ENCODE results near the gene LRRC47. TPM values are rescaled to one million over a fixed set of nuclear protein-coding genes. Genes with fewer than 3 reads are reported as not detected.
"Not testable (repeated sequence)": the region's sequence is repeated elsewhere in the genome, so short reads cannot be mapped to it uniquely, and the experiment has no call there.

Gene LRRC47
- total RNA-seq, 2 donors from 2014 or later = 31.9 to 42.7 TPM

DNA sequence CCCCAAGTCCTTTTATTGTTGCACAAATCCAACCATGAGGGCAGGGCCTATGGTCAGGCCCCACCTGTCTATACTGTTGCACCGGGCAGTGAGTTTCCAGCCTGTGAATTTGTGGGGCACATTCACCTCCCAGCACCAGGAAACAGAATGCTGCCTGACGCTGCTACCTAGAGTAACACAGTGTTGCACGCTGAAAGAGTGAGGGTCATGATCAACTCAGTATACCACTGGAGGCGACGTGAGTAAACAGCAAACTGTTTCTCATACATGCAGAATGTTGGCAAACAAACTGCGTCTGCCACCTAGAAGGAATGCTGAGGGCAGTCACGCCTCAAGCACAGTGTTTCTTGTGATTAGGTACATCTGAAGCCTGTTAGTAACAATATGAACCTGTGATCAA, 13.4 kb upstream of the LRRC47 start:
- DNase-seq = no peak
- no peaks in the 10 kb centered on the region for H3K27me3 ChIP-seq
- intact Hi-C loops (cut with DNase I) = no loop called here
- H3K27ac ChIP-seq = no peak overlapping the region
- no peaks in the 10 kb centered on the region for H3K9me3 ChIP-seq
- no peak overlapping the region for H3K4me3 ChIP-seq
- H3K4me1 ChIP-seq = no peaks in the 10 kb centered on the region
- H3K9ac ChIP-seq (ENCODE audit: low read depth in 2 of 2, low read length in 2 of 2) = no peak overlapping the region
- H3K36me3 ChIP-seq = no peaks in the 10 kb centered on the region
- TF ChIP-seq, protein P1, sequence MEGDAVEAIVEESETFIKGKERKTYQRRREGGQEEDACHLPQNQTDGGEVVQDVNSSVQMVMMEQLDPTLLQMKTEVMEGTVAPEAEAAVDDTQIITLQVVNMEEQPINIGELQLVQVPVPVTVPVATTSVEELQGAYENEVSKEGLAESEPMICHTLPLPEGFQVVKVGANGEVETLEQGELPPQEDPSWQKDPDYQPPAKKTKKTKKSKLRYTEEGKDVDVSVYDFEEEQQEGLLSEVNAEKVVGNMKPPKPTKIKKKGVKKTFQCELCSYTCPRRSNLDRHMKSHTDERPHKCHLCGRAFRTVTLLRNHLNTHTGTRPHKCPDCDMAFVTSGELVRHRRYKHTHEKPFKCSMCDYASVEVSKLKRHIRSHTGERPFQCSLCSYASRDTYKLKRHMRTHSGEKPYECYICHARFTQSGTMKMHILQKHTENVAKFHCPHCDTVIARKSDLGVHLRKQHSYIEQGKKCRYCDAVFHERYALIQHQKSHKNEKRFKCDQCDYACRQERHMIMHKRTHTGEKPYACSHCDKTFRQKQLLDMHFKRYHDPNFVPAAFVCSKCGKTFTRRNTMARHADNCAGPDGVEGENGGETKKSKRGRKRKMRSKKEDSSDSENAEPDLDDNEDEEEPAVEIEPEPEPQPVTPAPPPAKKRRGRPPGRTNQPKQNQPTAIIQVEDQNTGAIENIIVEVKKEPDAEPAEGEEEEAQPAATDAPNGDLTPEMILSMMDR (IDR thresholded peaks at IDR 0.05) = no peak

DNA sequence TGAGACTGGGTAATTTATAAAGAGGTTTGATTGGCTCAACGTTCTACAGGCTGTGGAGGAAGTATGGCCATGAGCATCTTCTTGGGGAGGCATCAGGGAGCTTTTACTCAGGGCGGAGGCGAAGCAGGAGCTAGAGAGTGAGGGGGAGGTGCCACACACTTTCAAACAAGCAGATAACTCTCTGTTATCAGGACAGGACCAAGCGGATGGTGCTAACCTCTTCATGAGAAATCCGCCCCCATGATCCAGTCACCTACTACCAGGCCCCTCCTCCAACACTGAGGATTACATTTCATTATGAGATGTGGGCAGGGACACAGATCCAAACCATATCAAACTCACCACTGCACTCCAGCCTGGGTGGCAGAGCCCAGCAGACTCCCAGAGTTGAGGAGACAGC, 11.5 kb upstream of the LRRC47 start:
- no peak for DNase-seq
- intact Hi-C loops (cut with DNase I) = no loop called here
- Histone ChIP-seq H3K36me3 (no peaks in the 10 kb centered on the region), H3K9me3 (no peaks in the 10 kb centered on the region), H3K4me3 (no peak overlapping the region), H3K27me3 (no peaks in the 10 kb centered on the region), H3K4me1 (no peaks in the 10 kb centered on the region), H3K9ac (ENCODE audit: low read depth in 2 of 2, low read length in 2 of 2) (no peak overlapping the region), H3K27ac (no peak overlapping the region)
- TF ChIP-seq, protein P1 (IDR thresholded peaks at IDR 0.05) = no peak

DNA sequence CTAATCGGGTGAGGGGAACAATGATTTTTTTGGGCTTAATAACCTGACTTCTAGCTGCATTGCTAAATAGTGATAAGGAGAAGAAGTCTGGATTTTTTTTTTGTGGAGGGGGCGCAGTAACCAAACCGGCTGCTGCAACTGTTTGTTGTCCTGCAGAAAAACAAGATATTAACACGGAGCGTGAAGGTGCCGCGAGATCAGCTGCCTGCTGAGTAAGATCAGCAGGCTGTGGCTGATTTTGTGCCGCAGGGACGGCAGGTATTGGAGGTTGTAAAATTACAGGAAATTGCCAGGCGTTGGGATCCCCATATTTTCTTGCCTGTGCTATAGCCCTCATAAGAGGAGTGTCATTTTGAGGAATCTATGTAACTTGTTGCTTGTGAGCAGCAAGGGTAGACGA, 8.7 kb upstream of the LRRC47 start:
- H3K9me3 ChIP-seq = no peaks in the 10 kb centered on the region
- H3K4me3 ChIP-seq = no peak overlapping the region
- no peaks in the 10 kb centered on the region for H3K36me3 ChIP-seq
- no peaks in the 10 kb centered on the region for H3K27me3 ChIP-seq
- TF ChIP-seq, protein P1 (IDR thresholded peaks at IDR 0.05) = no peak
- no peak overlapping the region for H3K9ac ChIP-seq (ENCODE audit: low read depth in 2 of 2, low read length in 2 of 2)
- intact Hi-C loops (cut with DNase I) = no loop called here
- no peak overlapping the region for H3K27ac ChIP-seq
- DNase-seq = no peak
- no peaks in the 10 kb centered on the region for H3K4me1 ChIP-seq

DNA sequence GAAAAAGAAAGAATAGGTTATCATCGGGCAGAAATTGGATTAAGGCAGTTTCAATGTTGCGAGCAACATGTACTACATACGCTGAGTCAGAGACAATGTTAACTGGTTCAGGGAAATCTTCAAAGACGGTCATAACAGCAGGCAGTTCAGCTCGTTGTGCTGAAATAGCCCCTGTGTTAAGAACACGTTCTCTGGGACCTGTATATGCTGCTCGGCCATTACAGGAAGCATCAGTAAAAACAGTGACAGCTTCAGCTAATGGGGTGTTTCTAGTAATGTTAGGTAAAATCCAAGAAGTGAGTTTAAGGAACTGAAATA, 8.3 kb upstream of the LRRC47 start:
- intact Hi-C loops (cut with DNase I); H3K27ac ChIP-seq; H3K4me1 ChIP-seq; H3K27me3 ChIP-seq; H3K36me3 ChIP-seq; H3K4me3 ChIP-seq; DNase-seq; H3K9me3 ChIP-seq; H3K9ac ChIP-seq (ENCODE audit: low read depth in 2 of 2, low read length in 2 of 2): not testable (repeated sequence)

DNA sequence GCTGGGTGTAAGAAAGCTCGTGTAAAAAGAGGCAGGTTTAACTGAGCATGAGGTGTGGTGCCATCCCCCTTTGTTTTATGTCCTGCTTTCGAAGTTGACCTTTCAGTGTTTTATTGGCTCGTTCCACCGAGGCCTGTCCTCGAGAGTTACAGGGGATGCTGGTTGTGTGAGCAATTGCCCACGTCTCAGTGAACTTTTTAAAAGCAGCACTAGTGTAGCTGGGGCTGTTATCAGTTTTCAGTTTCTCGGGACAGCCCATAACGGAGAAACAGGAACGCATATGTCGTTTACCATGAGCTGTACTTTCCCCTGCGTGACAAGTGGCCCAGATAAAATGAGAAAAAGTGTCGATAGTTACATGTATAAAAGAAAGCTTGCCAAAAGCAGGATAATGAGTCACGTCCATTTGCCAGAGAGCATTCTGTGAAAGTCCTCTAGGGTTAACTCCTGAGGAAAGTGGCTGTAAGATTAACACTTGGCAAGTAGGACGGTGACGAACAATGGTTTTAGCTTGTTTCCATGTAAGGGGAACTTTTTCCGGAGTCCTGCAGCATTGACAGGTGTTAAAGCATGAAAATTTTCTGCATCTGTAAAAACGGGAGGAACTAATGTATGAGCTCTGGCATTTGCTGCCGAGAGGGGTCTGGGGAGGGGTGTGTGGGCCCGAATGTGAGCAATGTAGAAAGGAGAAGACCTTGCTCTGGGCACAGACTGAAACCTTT, 7.8 kb upstream of the LRRC47 start:
- Histone ChIP-seq H3K27me3 (no peaks in the 10 kb centered on the region), H3K4me1 (no peaks in the 10 kb centered on the region), H3K4me3 (no peak overlapping the region), H3K36me3 (no peaks in the 10 kb centered on the region), H3K9me3 (no peaks in the 10 kb centered on the region), H3K27ac (no peak overlapping the region), H3K9ac (ENCODE audit: low read depth in 2 of 2, low read length in 2 of 2) (no peak overlapping the region)
- no peak for DNase-seq
- intact Hi-C loops (cut with DNase I) = no loop called here
- TF ChIP-seq, protein P1 (IDR thresholded peaks at IDR 0.05) = no peak

DNA sequence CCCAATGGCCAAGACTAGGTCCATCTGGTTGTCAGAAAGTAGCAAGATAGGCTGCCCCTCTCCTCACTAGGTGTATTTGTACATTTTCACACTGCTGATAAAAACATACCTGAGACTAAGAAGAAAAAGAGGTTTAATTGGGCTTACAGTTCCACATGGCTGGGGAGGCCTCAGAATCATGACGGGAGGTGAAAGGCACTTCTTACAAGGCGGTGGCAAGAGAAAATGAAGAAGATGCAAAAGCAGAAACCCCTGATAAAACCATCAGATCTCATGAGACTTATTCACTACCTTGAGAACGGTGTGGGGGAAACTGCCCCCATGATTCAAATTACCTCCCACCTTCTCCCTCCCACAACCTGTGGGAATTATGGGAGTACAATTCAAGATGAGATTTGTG, 4.5 kb upstream of the LRRC47 start:
- H3K9ac ChIP-seq (ENCODE audit: low read depth in 2 of 2, low read length in 2 of 2); H3K4me3 ChIP-seq; H3K27ac ChIP-seq; H3K4me1 ChIP-seq; DNase-seq; H3K36me3 ChIP-seq; intact Hi-C loops (cut with DNase I); H3K9me3 ChIP-seq; H3K27me3 ChIP-seq: not testable (repeated sequence)

Measured in colonic mucosa (tissue), 4 donors.